Liver (tissue), 9 donors: ENCODE data around the gene AQP12A. TPM values are rescaled to one million over a fixed set of nuclear protein-coding genes. Genes with fewer than 3 reads are reported as not detected.

Experiments
- DNase-seq: peaks from one replicate; pipeline ENCODE4 v3.0.0-alpha.2; 2017; ENCODE audit warnings: low spot score
- H3K27ac ChIP-seq, 2 donors: one replicate each; pipeline ENCODE4 v1.7.0; 2013; ENCODE audit warnings: inconsistent platforms in 2 of 2, low read length in 2 of 2, control low read depth in 1 of 2, low read depth in 1 of 2, mild to moderate bottlenecking in 1 of 2
- H3K27me3 ChIP-seq, 4 donors: one replicate each; pipeline versions ENCODE4 v1.6.1 to v1.7.0; 2013; ENCODE audit warnings: low read length in 3 of 4, inconsistent platforms in 1 of 4, mild to moderate bottlenecking in 1 of 4, moderate library complexity in 1 of 4; ENCODE audit not compliant: control insufficient read depth in 4 of 4, insufficient read depth in 4 of 4
- H3K36me3 ChIP-seq, 4 donors: one replicate each; pipeline versions ENCODE4 v1.6.1 to v1.7.0; 2013; ENCODE audit warnings: low read length in 3 of 4, mild to moderate bottlenecking in 3 of 4, low read depth in 1 of 4, moderate library complexity in 1 of 4; ENCODE audit not compliant: control insufficient read depth in 4 of 4, insufficient read depth in 3 of 4
- H3K4me1 ChIP-seq, 4 donors: one replicate each; pipeline versions ENCODE4 v1.6.1 to v1.7.0; 2013; ENCODE audit warnings: low read length in 3 of 4, mild to moderate bottlenecking in 3 of 4, moderate library complexity in 1 of 4; ENCODE audit not compliant: control insufficient read depth in 4 of 4, insufficient read depth in 4 of 4
- H3K4me3 ChIP-seq, 3 donors: one replicate each; pipeline versions ENCODE4 v1.6.1 to v1.7.0; 2013; ENCODE audit warnings: low read length in 3 of 3, control low read depth in 1 of 3, low read depth in 1 of 3, mild to moderate bottlenecking in 1 of 3
- H3K9ac ChIP-seq, 2 donors: one replicate each; pipeline ENCODE4 v1.7.0; 2013; ENCODE audit warnings: low read length in 2 of 2, mild to moderate bottlenecking in 2 of 2, moderate library complexity in 2 of 2, control low read depth in 1 of 2, low read depth in 1 of 2
- H3K9me3 ChIP-seq, 4 donors: one replicate each; pipeline versions ENCODE4 v1.6.1 to v1.7.0; 2013; ENCODE audit warnings: low read length in 3 of 4; ENCODE audit not compliant: control insufficient read depth in 4 of 4
- ATF3 ChIP-seq: IDR thresholded peaks from 2 replicates; pipeline ENCODE4 v1.6.1; 2016; ENCODE audit warnings: antibody characterized with exemption
- CTCF ChIP-seq: fragments of 150-350 bp; IDR thresholded peaks from 2 replicates; pipeline ENCODE4 v1.5.1; 2017; ENCODE audit warnings: improper control_type of control experiment, low read depth, low read length; ENCODE audit not compliant: missing input control
- EGR1 ChIP-seq, 2 donors: IDR thresholded peaks; 2 replicates each; pipeline ENCODE4 v1.6.1; 2016 to 2018; ENCODE audit warnings: antibody characterized with exemption in 2 of 2, low read depth in 2 of 2
- FOXA2 ChIP-seq: IDR thresholded peaks from 2 replicates; pipeline ENCODE4 v1.6.1; 2016; ENCODE audit warnings: antibody characterized with exemption
- GABPA ChIP-seq, 2 donors: IDR thresholded peaks in 1 of 2; conservative IDR thresholded peaks in 1 of 2; 2 replicates each; pipeline ENCODE4 v1.6.1; 2016; ENCODE audit warnings: antibody characterized with exemption in 2 of 2, mild to moderate bottlenecking in 1 of 2, moderate library complexity in 1 of 2
- HNF4A ChIP-seq, 2 donors: conservative IDR thresholded peaks; 2 replicates each; pipeline ENCODE4 v1.6.1; 2016; ENCODE audit warnings: antibody characterized with exemption in 2 of 2, mild to moderate bottlenecking in 2 of 2
- HNF4G ChIP-seq: IDR thresholded peaks from 2 replicates; pipeline ENCODE4 v1.6.1; 2016; ENCODE audit warnings: antibody characterized with exemption
- JUND ChIP-seq, 2 donors: IDR thresholded peaks; 2 replicates each; pipeline ENCODE4 v1.6.1; 2016; ENCODE audit warnings: antibody characterized with exemption in 2 of 2
- MAX ChIP-seq: IDR thresholded peaks from 2 replicates; pipeline ENCODE4 v1.6.1; 2016; ENCODE audit warnings: antibody characterized with exemption
- NR2F2 ChIP-seq: IDR thresholded peaks from 2 replicates; pipeline ENCODE4 v1.6.1; 2016; ENCODE audit warnings: antibody characterized with exemption
- REST ChIP-seq: IDR thresholded peaks from 2 replicates; pipeline ENCODE4 v1.6.1; 2016; ENCODE audit warnings: antibody characterized with exemption, mild to moderate bottlenecking
- SP1 ChIP-seq: IDR thresholded peaks from 2 replicates; pipeline ENCODE4 v1.6.1; 2018; ENCODE audit warnings: antibody characterized with exemption, mild to moderate bottlenecking
- TAF1 ChIP-seq: conservative IDR thresholded peaks from 2 replicates; pipeline ENCODE4 v1.6.1; 2016; ENCODE audit warnings: antibody characterized with exemption, mild to moderate bottlenecking
- YY1 ChIP-seq: IDR thresholded peaks from 2 replicates; pipeline ENCODE4 v1.6.1; 2016; ENCODE audit warnings: antibody characterized with exemption, mild to moderate bottlenecking
- ZBTB33 ChIP-seq: IDR thresholded peaks from 2 replicates; pipeline ENCODE4 v1.6.1; 2016; ENCODE audit warnings: antibody characterized with exemption
- WGBS: extraction: QIAGEN DNeasy Blood & Tissue Kit; methylation state at CpG from one replicate; pipeline ENCODE4 v1.1.7; 2013; 5-methylcytosine and 5-hydroxymethylcytosine counted together
- polyA plus RNA-seq, 2 donors: library from polyadenylated mRNA; stranded (reverse) in 1 of 2; unstranded in 1 of 2; fragments of 200-250 nt in 1 of 2; fragments of >200 nt in 1 of 2; fragmentation: Nextera tagmentation in 1 of 2; extraction: Ambion mirVana in 1 of 2; gene quantifications; one replicate each; pipeline versions ENCODE4 v1.2.1 to v1.2.3, GENCODE V29; 2013 to 2015
- total RNA-seq, 2 donors: library from RNA; depleted of rRNA; stranded (reverse); fragments of >200 nt; gene quantifications; one replicate each; pipeline ENCODE4 v1.2.3, GENCODE V29; 2014
- donor health status: healthy.
- donor health status: healthy.
- donor health status: healthy.
- donor health status: healthy.
- donor health status: healthy.

Gene AQP12A
- total and polyA plus RNA-seq, 4 donors, result not detected

- TF ChIP-seq HNF4A (conservative IDR thresholded peaks at IDR 0.05), result no peak
- TF ChIP-seq TAF1, result no peak
- TF ChIP-seq FOXA2, result no peak
- no peak for TF ChIP-seq NR2F2
- no peak for TF ChIP-seq EGR1 (IDR thresholded peaks at IDR 0.05; ENCODE audit: low read depth in 2 of 2)
- TF ChIP-seq SP1, result no peak
- TF ChIP-seq YY1, result no peak
- no peak for TF ChIP-seq HNF4G
- no peak for TF ChIP-seq MAX
- TF ChIP-seq ZBTB33, result no peak
- no peak for TF ChIP-seq CTCF
- no peak for TF ChIP-seq REST
- no peak for TF ChIP-seq GABPA (IDR thresholded peaks at IDR 0.05 in 1 of 2, conservative IDR thresholded peaks at IDR 0.05 in 1 of 2)
- TF ChIP-seq JUND (IDR thresholded peaks at IDR 0.05), result no peak
- no peak for TF ChIP-seq ATF3
- DNase-seq, result no peak
- H3K9ac ChIP-seq, result no peak overlapping the region
- H3K27ac ChIP-seq, result no peak overlapping the region
- H3K4me1 ChIP-seq, result no peaks in the 10 kb centered on the region
- H3K9me3 ChIP-seq, result no peaks in the 10 kb centered on the region
- no peaks in the 10 kb centered on the region for H3K36me3 ChIP-seq
- 89% methylated on average over 25 of the region's 25 CpGs for WGBS
- no peak overlapping the region for H3K4me3 ChIP-seq
- no peaks in the 10 kb centered on the region for H3K27me3 ChIP-seq
Measured at GRCh38 chr2:240720686-240721595, 29.3 kb downstream of the AQP12A start.
